GM03348 (cell line): ENCODE measurements around the gene DDX47.
"Not testable (repeated sequence)": the region's sequence is repeated elsewhere in the genome, so short reads cannot be mapped to it uniquely, and the experiment has no call there.

ENCODE experiments used
- DNase-seq: peaks from one replicate; pipeline ENCODE4 v3.0.0; 2012; ENCODE audit warnings: low spot score

Gene DDX47

GRCh38 chr12:12872139-12872933 is 59.2 kb downstream of the DDX47 start:
- peak; percentile 61 for DNase-seq

- DNase-seq = no peak
Measured at GRCh38 chr12:12872934-12873275, 59.8 kb downstream of the DDX47 start.

GRCh38 chr12:12874029-12874428 is 60.9 kb downstream of the DDX47 start:
- DNase-seq = no peak

- not testable (repeated sequence) for DNase-seq
Measured at GRCh38 chr12:12875301-12875700, 62.2 kb downstream of the DDX47 start.

GRCh38 chr12:12877153-12877768 is 64.1 kb downstream of the DDX47 start:
- no peak for DNase-seq

GRCh38 chr12:12877781-12878455 is 64.8 kb downstream of the DDX47 start:
- DNase-seq = no peak
